ENCODE data around the gene RUNX3.

GRCh38 chr1:24978383-24979032 is 48.4 kb upstream of the RUNX3 start:
- TF ChIP-seq POLR2A (IDR thresholded peaks at IDR 0.05) (no peak), EP300 (IDR thresholded peaks at IDR 0.05) (no peak)

All from sigmoid colon (tissue), 4 donors.